Pancreas (tissue), 10 donors: Measurements from ENCODE around the gene CMIP. TPM values are rescaled to one million over a fixed set of nuclear protein-coding genes. Genes with fewer than 3 reads are reported as not detected.

Experiments
- ATAC-seq, 4 donors: fragments of 200-7000 bp; cut with Tn5 transposase; one replicate each; pipeline versions ENCODE4 v1.8.0 to v1.9.1; 2020; ENCODE audit warnings: mild to moderate bottlenecking in 4 of 4, moderate library complexity in 4 of 4
- DNase-seq, 6 donors: peaks; one replicate each; pipeline ENCODE4 v3.0.0-alpha.2; 2020
- FAIRE-seq: peaks from 2 replicates; lab custom pipeline; 2012; peaks lifted over from hg19 to GRCh38; lab: Jason Lieb, UNC
- H3K27ac ChIP-seq, 4 donors: fragments of 200-600 bp; sonication (generic); 1 replicate in 3 of 4; 2 replicates in 1 of 4; pipeline versions ENCODE4 v1.5.0 to v1.8.0; 2020
- H3K27me3 ChIP-seq, 4 donors: fragments of 200-600 bp; one replicate each; pipeline ENCODE4 v1.8.0; 2021
- H3K36me3 ChIP-seq, 3 donors: fragments of 200-600 bp; sonication (generic) in 1 of 3; one replicate each; pipeline versions ENCODE4 v1.5.0 to v1.8.0; 2020 to 2021
- H3K4me1 ChIP-seq, 3 donors: fragments of 200-600 bp; one replicate each; pipeline ENCODE4 v1.8.0; 2021
- H3K4me3 ChIP-seq, 4 donors: fragments of 200-600 bp; sonication (generic) in 2 of 4; one replicate each; pipeline versions ENCODE4 v1.5.0 to v1.8.0; 2020 to 2021
- H3K9me3 ChIP-seq, 4 donors: fragments of 200-600 bp; one replicate each; pipeline ENCODE4 v1.8.0; 2021
- CTCF ChIP-seq, 4 donors: fragments of 200-600 bp; sonication (generic) in 3 of 4; IDR thresholded peaks; one replicate each; pipeline versions ENCODE4 v1.5.0 to v1.8.0; 2021; ENCODE audit warnings: antibody characterized with exemption in 4 of 4
- WGBS, 2 donors: extraction: QIAGEN DNeasy Blood & Tissue Kit; methylation state at CpG; one replicate each; pipeline ENCODE4 v1.1.7; 2013; 5-methylcytosine and 5-hydroxymethylcytosine counted together
- intact Hi-C, 3 donors: fragments of 100-400 bp; cut with DNase I; formaldehyde crosslinking; loops; one replicate each; pipeline versions ENCODE4 v1.11.1 to v1.14.2; 2022
- polyA plus RNA-seq, 2 donors: library from polyadenylated mRNA; stranded (reverse); fragments of 200-250 nt; gene quantifications; one replicate each; pipeline ENCODE4 v1.2.3, GENCODE V29; 2013
- total RNA-seq, 6 donors: library from RNA; stranded (reverse); fragmentation: NEBNext Ultra II Directional in 4 of 6; extraction: Animal tissue kit (Norgen Biotek cat#: 25700) in 4 of 6; gene quantifications; one replicate each; pipeline versions ENCODE4 v1.2.1 to v1.2.4, GENCODE V29; 2021 to 2023
- donor health status: healthy with polysubstance abuse.
- donor health status: DM: no; HTN: no; CAD: no; lungs with moderate emphysema.
- donor health status: DM: no; HTN: no; CAD: no.
- donor health status: control.
- donor health status: control.
- donor health status: Bipolar disorder and iron deficiency.
- donor health status: DM: yes; HTN: yes; CAD: no.
- donor health status: DM: no; HTN: no; CAD: no.
- donor health status: DM: no; HTN: no; CAD: no.
- donor health status: DM: yes; HTN: yes; CAD: no.

Gene CMIP
- total and polyA plus RNA-seq, 8 donors, result 9.7 to 37.0 (median 21.5) TPM

- no peaks in the 10 kb centered on the region for H3K4me1 ChIP-seq
- no peaks in the 10 kb centered on the region for H3K27me3 ChIP-seq
- H3K4me3 ChIP-seq, result no peak overlapping the region
- ATAC-seq, result no peak
- DNase-seq, result no peak
- no peak overlapping the region for H3K27ac ChIP-seq
- WGBS, 2 donors, result 70 to 87% methylated on average over 4 of the region's 4 CpGs
- intact Hi-C loops, result no loop called here
- H3K36me3 ChIP-seq, result peaks cover 0 to 14% (median 2%) of the 10 kb centered on the region in 3 donors
- FAIRE-seq, result no peak
- H3K9me3 ChIP-seq, result no peaks in the 10 kb centered on the region
- TF ChIP-seq CTCF (IDR thresholded peaks at IDR 0.05), result no peak
These were observed 221.0 kb downstream of the CMIP start for GRCh38 chr16:81665588-81665987.

- no peak for DNase-seq
- Histone ChIP-seq H3K36me3 (peaks cover 0 to 10% (median 2%) of the 10 kb centered on the region in 3 donors), H3K27me3 (no peaks in the 10 kb centered on the region), H3K4me3 (no peak overlapping the region), H3K27ac (no peak overlapping the region), H3K4me1 (no peaks in the 10 kb centered on the region), H3K9me3 (no peaks in the 10 kb centered on the region)
- 87 to 90% methylated on average over 7 of the region's 7 CpGs for WGBS, 2 donors
- intact Hi-C loops, result no loop called here
- FAIRE-seq, result no peak
- no peak for TF ChIP-seq CTCF (IDR thresholded peaks at IDR 0.05)
- ATAC-seq, result no peak
These were observed 221.5 kb downstream of the CMIP start for GRCh38 chr16:81666113-81666512.

GRCh38 chr16:81668243-81669097, 223.9 kb downstream of the CMIP start:
- Histone ChIP-seq H3K27ac (no peak overlapping the region), H3K9me3 (no peaks in the 10 kb centered on the region), H3K36me3 (peaks cover 0 to 4% (median 0%) of the 10 kb centered on the region in 3 donors), H3K4me1 (no peaks in the 10 kb centered on the region), H3K27me3 (no peaks in the 10 kb centered on the region), H3K4me3 (no peak overlapping the region)
- FAIRE-seq (no peak), DNase-seq (no peak), ATAC-seq (peak in 3 of 4 donors; percentile 19 to 36 (median 29))
- no peak for TF ChIP-seq CTCF (IDR thresholded peaks at IDR 0.05)
- intact Hi-C loops, result no loop called here
- WGBS, 2 donors, result 83 to 87% methylated on average over 23 of the region's 23 CpGs

DNA sequence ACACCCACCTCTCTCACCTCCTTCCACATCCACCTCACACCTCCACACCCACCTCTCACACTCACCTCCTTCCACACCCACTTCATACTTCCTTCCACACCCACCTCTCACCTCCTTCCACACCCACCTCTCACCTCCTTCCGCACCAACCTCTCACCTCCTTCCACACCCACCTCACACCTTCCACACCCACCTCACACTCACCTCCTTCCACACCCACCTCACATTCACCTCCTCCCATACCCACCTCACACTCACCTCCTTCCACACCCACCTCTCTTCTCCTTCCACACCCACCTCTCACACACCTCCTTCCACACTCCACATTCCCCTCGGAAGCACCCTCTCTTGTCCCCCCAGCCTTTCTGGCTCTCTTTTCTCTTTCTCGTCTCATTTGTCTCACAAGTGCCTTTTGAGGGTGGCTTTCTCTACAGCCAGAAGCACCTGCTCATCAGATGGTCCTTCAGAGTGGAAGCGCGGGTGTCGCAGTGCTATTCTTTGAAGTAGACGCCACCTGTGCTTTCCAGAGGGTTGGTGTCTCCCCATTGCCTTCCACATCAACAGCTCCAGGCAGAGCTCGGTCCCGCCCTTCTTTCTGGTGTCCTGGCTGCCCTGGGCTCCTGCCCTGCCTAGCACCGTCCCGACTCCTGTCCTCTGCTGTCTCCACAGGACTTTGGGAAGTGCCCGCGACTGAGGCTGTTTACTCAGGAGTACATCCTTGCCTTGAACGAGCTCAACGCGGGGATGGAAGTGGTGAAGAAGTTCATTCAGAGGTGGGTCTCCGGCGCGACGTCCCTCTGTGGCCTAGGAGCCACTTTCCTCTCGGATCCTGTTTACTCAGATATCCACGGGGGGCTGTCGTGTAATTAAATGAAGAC, 225.1 kb downstream of the CMIP start:
- FAIRE-seq (no peak), DNase-seq (no peak), ATAC-seq (no peak)
- 91 to 94% methylated on average over 23 of the region's 23 CpGs for WGBS, 2 donors
- no peaks in the 10 kb centered on the region for H3K9me3 ChIP-seq
- no peak overlapping the region for H3K4me3 ChIP-seq
- no peaks in the 10 kb centered on the region for H3K27me3 ChIP-seq
- H3K36me3 ChIP-seq, result peaks cover 0 to 4% (median 0%) of the 10 kb centered on the region in 3 donors
- intact Hi-C loops, result no loop called here
- no peak for TF ChIP-seq CTCF (IDR thresholded peaks at IDR 0.05)
- H3K4me1 ChIP-seq, result no peaks in the 10 kb centered on the region
- no peak overlapping the region for H3K27ac ChIP-seq
